HG03565 (cell line): ENCODE measurements around the gene KIAA1217.
A peak's percentile ranks its signal among the peaks of the same experiment; 100 is the strongest.
"Not testable (repeated sequence)": the region's sequence is repeated elsewhere in the genome, so short reads cannot be mapped to it uniquely, and the experiment has no call there.

Experiments
- ATAC-seq: cut with Tn5 transposase; IDR thresholded peaks from one replicate; pipeline ENCODE4 v1.9.1; 2021; ENCODE audit warnings: mild to moderate bottlenecking, moderate library complexity; ENCODE audit not compliant: unreplicated experiment

KIAA1217 gene

GRCh38 chr10:24462889-24463552 is 254.1 kb downstream of the KIAA1217 start:
- ATAC-seq = no peak

GRCh38 chr10:24463611-24464426 is 254.9 kb downstream of the KIAA1217 start:
- ATAC-seq = peak; percentile 67

GRCh38 chr10:24465124-24465874 is 256.4 kb downstream of the KIAA1217 start:
- ATAC-seq = no peak

GRCh38 chr10:24465891-24466818 is 257.2 kb downstream of the KIAA1217 start:
- ATAC-seq = peak; percentile 62

- ATAC-seq = no peak
These were observed 258.2 kb downstream of the KIAA1217 start for GRCh38 chr10:24467136-24467535.

GRCh38 chr10:24467605-24468004 is 258.7 kb downstream of the KIAA1217 start:
- ATAC-seq = no peak

GRCh38 chr10:24468281-24468751 is 259.4 kb downstream of the KIAA1217 start:
- no peak for ATAC-seq

GRCh38 chr10:24469993-24470392 is 261.1 kb downstream of the KIAA1217 start:
- ATAC-seq = no peak

GRCh38 chr10:24475598-24475997 is 266.7 kb downstream of the KIAA1217 start:
- ATAC-seq = no peak

- no peak for ATAC-seq
These were observed 268.2 kb downstream of the KIAA1217 start for GRCh38 chr10:24476913-24477701.

GRCh38 chr10:24477915-24478314 is 269.0 kb downstream of the KIAA1217 start:
- no peak for ATAC-seq

GRCh38 chr10:24479806-24480205 is 270.9 kb downstream of the KIAA1217 start:
- ATAC-seq = no peak

- no peak for ATAC-seq
These were observed 271.5 kb downstream of the KIAA1217 start for GRCh38 chr10:24480447-24480846.

GRCh38 chr10:24481241-24481640 is 272.3 kb downstream of the KIAA1217 start:
- ATAC-seq = no peak

GRCh38 chr10:24482713-24483112 is 273.8 kb downstream of the KIAA1217 start:
- not testable (repeated sequence) for ATAC-seq

GRCh38 chr10:24483701-24484100 is 274.8 kb downstream of the KIAA1217 start:
- peak; percentile 79 for ATAC-seq

GRCh38 chr10:24484771-24485170 is 275.8 kb downstream of the KIAA1217 start:
- ATAC-seq = no peak

GRCh38 chr10:24485304-24485703 is 276.4 kb downstream of the KIAA1217 start:
- no peak for ATAC-seq

GRCh38 chr10:24488631-24489030 is 279.7 kb downstream of the KIAA1217 start:
- no peak for ATAC-seq

- no peak for ATAC-seq
These were observed 284.2 kb downstream of the KIAA1217 start for GRCh38 chr10:24493165-24493564.
